Putamen (tissue), 1 donor: ENCODE data around the gene LEMD3.

Experiments used
- DNase-seq: peaks from one replicate; pipeline ENCODE4 v3.0.0-alpha.2; 2016; ENCODE audit warnings: low spot score

Gene LEMD3

GRCh38 chr12:65169320-65170208, at the start of gene LEMD3:
Gene LEMD3 (plus strand): TSS chr12:65169583. CDS start chr12:65169597, 14 bp downstream.
- peak; percentile 94 for DNase-seq

- peak; percentile 27 for DNase-seq
Observed at GRCh38 chr12:65121049-65121955, 48.1 kb upstream of the LEMD3 start, which contains the start of gene WIF1. Gene WIF1 (minus strand): TSS chr12:65121305. CDS start chr12:65121191, 114 bp downstream.

GRCh38 chr12:65121956-65122469, 47.4 kb upstream of the LEMD3 start:
- no peak for DNase-seq

- DNase-seq, result no peak
Observed at GRCh38 chr12:65122703-65123102, 46.7 kb upstream of the LEMD3 start.

GRCh38 chr12:65123435-65124063, 45.8 kb upstream of the LEMD3 start:
- DNase-seq, result peak; percentile 12

GRCh38 chr12:65125247-65125646, 44.1 kb upstream of the LEMD3 start:
- no peak for DNase-seq

GRCh38 chr12:65125975-65126374, 43.4 kb upstream of the LEMD3 start:
- DNase-seq, result no peak

- no peak for DNase-seq
Observed at GRCh38 chr12:65126482-65126881, 42.9 kb upstream of the LEMD3 start.

- no peak for DNase-seq
Observed at GRCh38 chr12:65133879-65134278, 35.5 kb upstream of the LEMD3 start.

- no peak for DNase-seq
Observed at GRCh38 chr12:65139389-65139788, 30.0 kb upstream of the LEMD3 start.

- DNase-seq, result no peak
Observed at GRCh38 chr12:65140738-65141137, 28.6 kb upstream of the LEMD3 start.

GRCh38 chr12:65147312-65147905, 22.0 kb upstream of the LEMD3 start:
- no peak for DNase-seq

- DNase-seq, result no peak
Observed at GRCh38 chr12:65152012-65152411, 17.4 kb upstream of the LEMD3 start.

GRCh38 chr12:65152596-65152995, 16.8 kb upstream of the LEMD3 start:
- DNase-seq, result no peak

GRCh38 chr12:65155784-65156183, 13.6 kb upstream of the LEMD3 start:
- DNase-seq, result no peak

- DNase-seq, result no peak
Observed at GRCh38 chr12:65156366-65156841, 13.0 kb upstream of the LEMD3 start.

- DNase-seq, result no peak
Observed at GRCh38 chr12:65157091-65157490, 12.3 kb upstream of the LEMD3 start.

GRCh38 chr12:65162609-65163008, 6.8 kb upstream of the LEMD3 start:
- no peak for DNase-seq

- no peak for DNase-seq
Observed at GRCh38 chr12:65164244-65164643, 5.1 kb upstream of the LEMD3 start.

GRCh38 chr12:65164774-65165173, 4.6 kb upstream of the LEMD3 start:
- DNase-seq, result no peak

- no peak for DNase-seq
Observed at GRCh38 chr12:65168681-65169319, 583 bp upstream of the LEMD3 start.
